Heart right ventricle (tissue), 16 donors: ENCODE data around the gene ADAMTS8. TPM values are rescaled to one million over a fixed set of nuclear protein-coding genes. Genes with fewer than 3 reads are reported as not detected.

Source experiments
- ATAC-seq, 8 donors: fragments of 200-7000 bp; cut with Tn5 transposase; one replicate each; pipeline ENCODE4 v1.9.1; 2020; ENCODE audit warnings: mild to moderate bottlenecking in 8 of 8, moderate library complexity in 8 of 8, moderate number of reproducible peaks in 1 of 8
- DNase-seq, 2 donors: peaks; one replicate each; pipeline ENCODE4 v3.0.0-alpha.2; 2020
- H3K27ac ChIP-seq, 10 donors: fragments of 200-600 bp; sonication (generic) in 2 of 10; one replicate each; pipeline versions ENCODE4 v1.5.0 to v1.8.0; 2020 to 2022; ENCODE audit warnings: mild to moderate bottlenecking in 3 of 10
- H3K27me3 ChIP-seq, 7 donors: fragments of 200-600 bp; one replicate each; pipeline ENCODE4 v1.8.0; 2021 to 2022; ENCODE audit warnings: mild to moderate bottlenecking in 2 of 7
- H3K36me3 ChIP-seq, 9 donors: fragments of 200-600 bp; sonication (generic) in 1 of 9; one replicate each; pipeline versions ENCODE4 v1.5.0 to v1.8.0; 2020 to 2022; ENCODE audit warnings: mild to moderate bottlenecking in 2 of 9
- H3K4me1 ChIP-seq, 9 donors: fragments of 200-600 bp; sonication (generic) in 1 of 9; one replicate each; pipeline versions ENCODE4 v1.5.0 to v1.8.0; 2020 to 2022; ENCODE audit warnings: mild to moderate bottlenecking in 4 of 9
- H3K4me3 ChIP-seq, 10 donors: fragments of 200-600 bp; sonication (generic) in 2 of 10; one replicate each; pipeline versions ENCODE4 v1.5.0 to v1.8.0; 2020 to 2022; ENCODE audit warnings: mild to moderate bottlenecking in 7 of 10, moderate library complexity in 2 of 10
- H3K9me3 ChIP-seq, 11 donors: fragments of 200-600 bp in 10 of 11; sonication (generic) in 2 of 11; one replicate each; pipeline versions ENCODE4 v1.5.0 to v1.8.0; 2013 to 2022; ENCODE audit warnings: mild to moderate bottlenecking in 2 of 11, control low read depth in 1 of 11, moderate library complexity in 1 of 11
- CTCF ChIP-seq, 9 donors: fragments of 200-600 bp; sonication (generic) in 2 of 9; IDR thresholded peaks; one replicate each; pipeline versions ENCODE4 v1.5.0 to v1.8.0; 2021 to 2022; ENCODE audit warnings: antibody characterized with exemption in 9 of 9, mild to moderate bottlenecking in 5 of 9, moderate library complexity in 1 of 9
- WGBS, 2 donors: extraction: QIAGEN DNeasy Blood & Tissue Kit; methylation state at CpG; one replicate each; pipeline ENCODE4 v1.1.7; 2013; ENCODE audit warnings: inconsistent platforms in 1 of 2; 5-methylcytosine and 5-hydroxymethylcytosine counted together
- intact Hi-C, 10 donors: fragments of 100-400 bp; cut with DNase I; formaldehyde crosslinking; loops; one replicate each; pipeline versions ENCODE4 v1.11.1 to v1.14.2; 2022
- long read RNA-seq, 3 donors: library from polyadenylated mRNA; unstranded; transcript quantifications; one replicate each; pipeline ENCODE4 v2.0.0, GENCODE V29; 2020 to 2021
- polyA plus RNA-seq, 2 donors: library from polyadenylated mRNA; stranded (reverse); fragments of 200-250 nt; gene quantifications; one replicate each; pipeline ENCODE4 v1.2.3, GENCODE V29; 2013
- total RNA-seq, 10 donors: library from RNA; stranded (reverse); fragmentation: NEBNext Ultra II Directional in 3 of 10; extraction: Animal tissue kit (Norgen Biotek cat#: 25700) in 3 of 10; gene quantifications; one replicate each; pipeline versions ENCODE4 v1.2.1 to v1.2.4, GENCODE V29; 2021 to 2023
- donor health status: Arrhythmogenic right ventricular cardiomyopathy.
- donor health status: ischemic (EF 13 %, LVEDD 7.1; RV severe dilation, severe dysfunction).
- donor health status: healthy with polysubstance abuse.
- donor health status: DM: no; HTN: yes; CAD: no.
- donor health status: DM: no; HTN: no; CAD: no.
- donor health status: ischemic (EF 25% LVEDD 6.9; RV normal size, moderate dysfunction).
- donor health status: ischemic (EF 25% LVEDD 5.7; RV mildly dilated, moderate dysfunction).
- donor health status: healthy.
- donor health status: DM: yes; HTN: yes; CAD: no.
- donor health status: Ischemic cardiomyopathy.
- donor health status: ischemic (EF 35%, LVEDD 5.7; RV mildly dilated, moderate dysfunction).
- donor health status: nonischemic (EF 11% LVEDD 7.7; RV severe dilation, severe dysfunction).
- donor health status: DM: yes; HTN: yes; CAD: no.
- donor health status: PGD.
- donor health status: ischemic (EF 29% LVEDD 5.4; RV normal size, mild dysfunction).
- donor health status: nonischemic (EF 23%, LVEDD 6.1; RV moderate dilation, normal function).

The ADAMTS8 gene
- total RNA-seq = 1 to 10 TPM in 5 of 10 donors, under 1 TPM in 5; 0.28 to 2.6 (median 1.1) TPM
- polyA plus RNA-seq = 1 to 10 TPM in 1 of 2 donors, under 1 TPM in 1; 0.29 to 2.1 TPM
- long read RNA-seq, donor 1, partial matches to known transcripts = 0 of 1 reads
- long read RNA-seq, donor 1, other reads (novel, unspliced or antisense) = 1 of 1 reads
- long read RNA-seq, donor 2, full-length matches to known transcripts = 3 of 3 reads
- long read RNA-seq, donor 2, partial matches to known transcripts = 0 of 3 reads
- long read RNA-seq, donor 2, other reads (novel, unspliced or antisense) = 0 of 3 reads
- long read RNA-seq, donor 3, partial matches to known transcripts = 1 of 1 reads
- long read RNA-seq, donor 3, other reads (novel, unspliced or antisense) = 0 of 1 reads

GRCh38 chr11:130428316-130429119 is at the start of gene ADAMTS8:
ADAMTS8 (minus strand) TSS chr11:130428609; CDS start chr11:130428286, 323 bp downstream.
- Histone ChIP-seq H3K4me1 (peaks cover 5 to 24% (median 18%) of the 10 kb centered on the region in 9 donors), H3K27me3 (peaks cover 0 to 65% (median 26%) of the 10 kb centered on the region in 7 donors), H3K4me3 (peak within 1 kb of the TSS; percentile 28 to 58 (median 46)), H3K36me3 (no peaks in the 10 kb centered on the region), H3K27ac (no peak within 1 kb of the TSS), H3K9me3 (no peaks in the 10 kb centered on the region)
- intact Hi-C loops = loop anchor here in 5 of 10 donors (2.0 to 10.0 kb wide), 3 partner anchors 214 to 216 kb away; no protein-coding TSS in a partner anchor
- no peak for TF ChIP-seq CTCF (IDR thresholded peaks at IDR 0.05)
- WGBS, 2 donors = 4 to 8% methylated on average over 38 to 64 of the region's 64 CpGs
- DNase-seq (no peak), ATAC-seq (peak in 2 of 8 donors; percentile 17 to 39)

GRCh38 chr11:130477586-130478203 is 49.3 kb upstream of the ADAMTS8 start:
- Histone ChIP-seq H3K27ac (peak overlapping the region; percentile 54 to 93 (median 82)), H3K9me3 (no peaks in the 10 kb centered on the region), H3K27me3 (no peaks in the 10 kb centered on the region), H3K4me3 (no peak overlapping the region), H3K36me3 (peaks cover 0 to 33% (median 16%) of the 10 kb centered on the region in 9 donors), H3K4me1 (peaks cover 14 to 58% (median 52%) of the 10 kb centered on the region in 9 donors)
- DNase-seq = no peak
- no peak for TF ChIP-seq CTCF (IDR thresholded peaks at IDR 0.05)
- ATAC-seq = peak in 1 of 8 donors; percentile 1
- intact Hi-C loops = loop anchor here in 4 of 10 donors (2.0 to 5.0 kb wide), 2 partner anchors 45 kb away; no protein-coding TSS in a partner anchor
- WGBS, 2 donors = 48 to 53% methylated on average over 6 of the region's 6 CpGs

GRCh38 chr11:130476922-130477491 is 48.6 kb upstream of the ADAMTS8 start:
- Histone ChIP-seq H3K4me3 (no peak overlapping the region), H3K27me3 (no peaks in the 10 kb centered on the region), H3K9me3 (no peaks in the 10 kb centered on the region), H3K4me1 (peaks cover 14 to 58% (median 52%) of the 10 kb centered on the region in 9 donors), H3K36me3 (peaks cover 0 to 40% (median 19%) of the 10 kb centered on the region in 9 donors), H3K27ac (peak overlapping the region in 9 of 10 donors; percentile 61 to 93 (median 82))
- no peak for DNase-seq
- intact Hi-C loops = loop anchor here in 3 of 10 donors (5.0 kb wide), 1 partner anchor 45 kb away; no protein-coding TSS in a partner anchor
- TF ChIP-seq CTCF (IDR thresholded peaks at IDR 0.05) = no peak
- no peak for ATAC-seq
- 73 to 78% methylated on average over 16 of the region's 16 CpGs for WGBS, 2 donors
